ENCODE results near the gene NOVA1.
"Not testable (repeated sequence)": the region's sequence is repeated elsewhere in the genome, so short reads cannot be mapped to it uniquely, and the experiment has no call there.

Gene NOVA1

GRCh38 chr14:26597589-26598080 is at the start of gene NOVA1:
NOVA1 (minus strand) TSS chr14:26598033; CDS start chr14:26597436, 597 bp downstream.
- DNase-seq (ENCODE audit: low read depth) = no peak

DNA sequence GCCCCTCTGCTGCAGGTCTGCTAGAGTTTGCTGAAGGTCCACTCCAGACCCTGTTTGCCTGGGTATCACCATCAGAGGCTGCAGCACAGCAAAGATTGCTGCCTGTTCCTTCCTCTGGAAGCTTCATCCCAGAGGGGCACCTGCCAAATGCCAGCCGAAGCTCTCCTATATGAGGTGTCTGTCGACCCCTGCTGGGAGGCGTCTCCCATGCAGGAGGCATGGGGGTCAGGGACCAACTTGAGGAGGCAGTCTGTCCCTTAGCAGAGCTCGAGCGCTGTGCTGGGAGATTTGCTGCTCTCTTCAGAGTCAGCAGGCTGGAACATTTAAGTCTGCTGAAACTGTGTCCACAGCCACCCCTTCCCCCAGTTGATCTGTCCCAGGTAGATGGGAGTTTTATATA is 47.2 kb upstream of the NOVA1 start:
- DNase-seq (ENCODE audit: low read depth) = not testable (repeated sequence)

- DNase-seq (ENCODE audit: low read depth) = no peak
Observed at GRCh38 chr14:26636561-26636960, 38.7 kb upstream of the NOVA1 start.

DNA sequence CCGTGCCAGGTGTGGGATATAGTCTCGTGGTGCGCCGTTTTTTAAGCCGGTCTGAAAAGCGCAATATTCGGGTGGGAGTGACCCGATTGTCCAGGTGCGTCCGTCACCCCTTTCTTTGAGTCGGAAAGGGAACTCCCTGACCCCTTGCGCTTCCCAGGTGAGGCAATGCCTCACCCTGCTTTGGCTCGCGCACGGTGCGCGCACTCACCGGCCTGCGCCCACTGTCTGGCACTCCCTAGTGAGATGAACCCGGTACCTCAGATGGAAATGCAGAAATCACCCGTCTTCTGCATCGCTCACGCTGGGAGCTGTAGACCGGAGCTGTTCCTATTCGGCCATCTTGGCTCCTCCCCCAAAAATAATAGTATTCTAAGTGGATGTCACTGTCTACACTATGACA is 37.1 kb upstream of the NOVA1 start:
- not testable (repeated sequence) for DNase-seq (ENCODE audit: low read depth)

DNA sequence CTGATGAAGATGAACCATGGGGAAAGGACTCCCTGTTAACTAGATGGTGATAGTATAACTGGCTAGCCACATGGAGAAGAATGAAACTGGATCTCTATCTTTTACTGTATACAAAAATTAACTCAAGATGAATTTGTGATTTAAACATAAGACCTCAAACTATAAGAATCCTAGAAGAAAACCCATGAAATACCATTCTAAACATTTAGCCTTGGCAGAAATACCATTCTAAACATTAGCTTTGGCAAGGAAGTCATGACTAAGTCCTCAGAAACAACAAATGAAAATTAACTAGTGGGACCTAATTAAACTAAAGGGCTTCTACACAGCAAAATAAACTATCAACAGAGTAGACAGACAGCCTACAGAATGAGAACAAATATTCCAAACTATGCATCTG is 28.4 kb upstream of the NOVA1 start:
- no peak for DNase-seq (ENCODE audit: low read depth)

GRCh38 chr14:26622611-26623010 is 24.8 kb upstream of the NOVA1 start:
- no peak for DNase-seq (ENCODE audit: low read depth)

DNA sequence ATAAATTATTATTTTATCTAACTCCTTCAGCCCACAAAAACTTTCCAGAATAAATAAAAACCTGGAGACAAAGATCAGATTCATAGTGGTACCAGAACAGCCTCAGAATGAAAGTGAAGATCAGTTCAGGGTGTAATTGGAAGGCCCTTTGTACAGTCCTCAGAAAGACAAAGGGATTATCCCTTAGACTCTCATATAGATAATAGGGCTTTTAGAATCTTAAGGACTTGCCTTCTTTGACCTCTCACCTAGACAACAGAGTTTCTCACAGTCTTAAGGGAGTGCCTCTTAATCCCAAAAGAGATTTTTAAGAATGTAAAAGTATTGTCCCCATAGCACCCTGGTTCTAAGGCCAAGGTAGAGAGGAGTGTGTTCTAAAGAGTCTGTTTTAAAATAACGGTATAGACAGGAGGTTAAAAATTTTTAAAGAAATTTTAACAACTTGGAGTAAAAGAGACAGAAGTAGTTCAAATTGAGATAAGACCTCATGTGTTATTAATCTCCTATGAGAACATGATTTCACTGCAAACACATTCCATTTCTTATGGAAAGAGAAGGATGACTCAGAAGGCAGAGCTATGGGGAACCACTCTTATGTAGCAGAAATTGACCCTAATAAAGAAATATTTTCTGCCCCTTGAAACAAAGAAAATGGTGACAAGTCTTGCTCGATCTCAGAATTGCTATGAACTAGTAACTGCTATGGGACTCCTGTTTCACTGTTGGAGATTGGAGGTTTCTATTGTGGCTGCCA is 24.2 kb upstream of the NOVA1 start:
- no peak for DNase-seq (ENCODE audit: low read depth)

GRCh38 chr14:26621364-26621763 is 23.5 kb upstream of the NOVA1 start:
- DNase-seq (ENCODE audit: low read depth) = no peak

DNA sequence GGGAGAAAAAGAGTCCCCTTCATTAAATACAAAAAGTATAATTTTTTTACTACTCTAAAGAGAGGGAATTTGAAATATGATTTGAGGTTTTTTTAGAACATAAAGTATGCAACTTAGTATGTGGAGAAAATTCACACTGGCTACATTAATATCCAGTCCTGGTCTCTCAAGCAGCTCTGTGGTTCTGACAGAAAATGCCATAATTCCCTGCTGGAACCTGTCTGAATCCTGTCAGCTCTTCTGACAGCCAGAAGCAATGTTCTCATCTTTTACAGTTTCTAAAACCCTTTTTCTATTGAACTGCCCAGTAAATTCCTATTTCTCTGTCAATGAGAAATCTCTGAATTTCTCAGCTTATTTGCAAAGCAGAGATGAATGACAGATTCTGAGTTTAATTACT is 13.4 kb upstream of the NOVA1 start:
- DNase-seq (ENCODE audit: low read depth) = no peak

- no peak for DNase-seq (ENCODE audit: low read depth)
Observed at GRCh38 chr14:26606729-26607312, 9.0 kb upstream of the NOVA1 start.

DNA sequence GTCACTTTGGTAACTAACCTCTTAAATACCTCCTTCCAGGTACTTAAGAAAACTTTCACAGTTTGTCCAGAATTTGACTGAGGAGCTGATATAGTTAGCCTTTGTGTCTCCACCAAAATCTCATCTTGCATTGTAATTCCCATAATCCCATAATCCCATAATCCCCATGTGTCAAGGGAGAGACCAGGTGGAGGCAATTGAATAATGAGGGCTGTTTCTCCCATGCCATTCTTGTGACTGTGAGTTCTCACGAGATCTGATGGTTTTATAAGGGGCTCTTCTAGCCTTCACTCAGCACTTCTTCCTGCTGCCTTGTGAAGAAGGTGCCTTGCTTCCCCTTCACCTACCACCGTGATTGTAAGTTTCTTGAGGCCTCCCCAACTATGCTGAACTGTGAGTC is 7.8 kb upstream of the NOVA1 start:
- no peak for DNase-seq (ENCODE audit: low read depth)

GRCh38 chr14:26602902-26603301 is 5.1 kb upstream of the NOVA1 start:
- no peak for DNase-seq (ENCODE audit: low read depth)

- DNase-seq (ENCODE audit: low read depth) = no peak
Observed at GRCh38 chr14:26601856-26602255, 4.0 kb upstream of the NOVA1 start.

DNA sequence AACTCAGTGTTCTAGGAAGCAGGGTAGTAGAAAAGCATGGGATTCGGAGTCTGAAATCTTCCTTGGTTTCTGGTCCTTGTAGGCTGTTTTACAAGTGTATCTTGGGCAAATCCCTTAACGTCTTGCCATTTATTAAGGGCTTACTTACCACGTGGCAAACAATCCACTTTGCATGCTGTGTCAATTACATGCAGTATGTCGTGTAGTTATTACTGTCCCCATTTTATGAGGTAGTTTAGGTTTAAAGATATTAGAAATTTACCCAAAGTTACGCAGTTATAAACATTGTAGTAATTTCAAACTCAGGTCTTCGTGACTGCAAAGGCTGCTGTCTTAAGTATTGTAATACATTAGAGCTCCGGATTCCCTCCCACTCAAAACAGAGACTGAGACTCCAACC is 1.5 kb upstream of the NOVA1 start:
- no peak for DNase-seq (ENCODE audit: low read depth)

DNA sequence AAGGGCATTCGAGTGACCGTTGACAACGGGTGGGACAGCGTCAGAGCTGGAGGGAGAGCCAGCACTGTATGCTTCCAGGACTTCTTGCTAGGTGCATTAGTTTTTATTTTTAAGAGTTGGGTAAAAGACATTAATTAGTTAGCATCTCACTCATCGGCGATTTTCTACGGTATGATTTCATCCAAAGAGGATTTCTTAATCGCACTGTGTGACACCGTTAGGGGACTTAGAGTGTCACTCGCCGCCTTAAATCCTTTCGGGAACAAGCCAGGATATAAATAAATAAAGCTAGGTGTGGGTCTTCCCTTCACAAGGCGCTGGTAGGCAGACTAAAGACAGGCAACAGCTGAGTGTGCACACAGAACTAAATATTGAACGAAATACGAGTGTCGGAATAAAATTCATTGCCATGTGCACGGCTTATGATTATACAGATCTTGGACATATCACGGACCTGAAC is 869 bp upstream of the NOVA1 start:
- DNase-seq (ENCODE audit: low read depth) = no peak

GRCh38 chr14:26598081-26598671 is 343 bp upstream of the NOVA1 start:
- DNase-seq (ENCODE audit: low read depth) = peak; percentile 7

- DNase-seq (ENCODE audit: low read depth) = no peak
Observed at GRCh38 chr14:26597071-26597588, 703 bp downstream of the NOVA1 start.

DNA sequence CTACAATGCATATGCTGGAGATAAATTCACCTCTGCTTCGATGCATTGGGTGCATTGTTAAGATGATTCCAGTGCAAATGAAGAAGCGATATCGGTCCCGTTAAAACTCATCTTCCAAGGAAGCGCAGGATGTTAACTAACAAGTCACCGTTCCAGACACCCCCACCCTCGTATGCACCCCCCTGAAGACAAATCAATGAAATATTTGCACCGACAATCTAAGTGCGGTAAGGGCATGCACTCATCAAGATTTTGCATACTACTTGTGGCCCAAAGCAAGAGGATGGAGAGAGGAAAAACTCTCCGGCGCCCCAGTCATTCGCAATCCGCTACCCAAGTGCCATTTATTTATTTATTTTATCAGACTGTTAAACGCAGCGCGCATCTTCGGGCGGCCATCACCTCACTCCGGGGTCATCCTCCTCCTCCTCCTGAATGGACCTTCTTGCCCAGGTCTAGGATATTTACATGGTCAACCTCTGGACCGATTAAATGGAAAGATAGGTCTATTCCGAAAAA is 1.2 kb downstream of the NOVA1 start:
- no peak for DNase-seq (ENCODE audit: low read depth)

GRCh38 chr14:26595926-26596542 is 1.8 kb downstream of the NOVA1 start:
- DNase-seq (ENCODE audit: low read depth) = no peak

- DNase-seq (ENCODE audit: low read depth) = no peak
Observed at GRCh38 chr14:26594756-26595545, 2.9 kb downstream of the NOVA1 start.

- DNase-seq (ENCODE audit: low read depth) = no peak
Observed at GRCh38 chr14:26594148-26594547, 3.7 kb downstream of the NOVA1 start.
